ENCODE results near the gene STARD9. TPM values are rescaled to one million over a fixed set of nuclear protein-coding genes. Genes with fewer than 3 reads are reported as not detected.

STARD9 gene
- total RNA-seq, 1 experiment from 2014 or later: 5.0 TPM

DNA sequence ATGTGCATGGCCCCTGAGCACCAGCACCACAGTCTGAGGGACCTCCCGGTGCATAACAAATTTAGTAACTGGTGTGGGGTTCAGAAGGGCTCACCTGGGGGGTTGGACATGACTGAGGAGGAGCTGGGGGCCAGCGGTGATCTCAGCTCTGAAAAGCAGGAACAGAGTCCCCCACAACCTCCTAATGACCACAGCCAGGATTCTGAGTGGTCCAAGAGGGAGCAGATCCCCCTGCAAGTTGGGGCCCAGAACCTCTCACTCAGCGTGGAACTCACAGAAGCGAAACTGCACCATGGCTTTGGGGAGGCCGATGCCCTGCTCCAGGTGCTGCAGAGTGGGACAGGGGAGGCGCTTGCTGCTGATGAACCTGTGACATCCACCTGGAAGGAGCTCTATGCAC, 118.5 kb downstream of the STARD9 start:
- no peak overlapping the region for H3K27ac ChIP-seq (ENCODE audit: low read depth, low read length)
- no peaks in the 10 kb centered on the region for H3K27me3 ChIP-seq (ENCODE audit: insufficient read depth, low read length)
- BruUV-seq (replicated peaks): no TSS peak
- intact Hi-C loops (cut with micrococcal nuclease): no loop called here
- no peaks in the 10 kb centered on the region for H3K79me2 ChIP-seq (ENCODE audit: insufficient read depth, low read length)
- CTCF ChIA-PET: no interaction called here
- no peaks in the 10 kb centered on the region; a peak in 1 of 4 replicates for H3K36me3 ChIP-seq (ENCODE audit: control insufficient read depth in 1 of 2, insufficient read depth in 2 of 2, low read length in 2 of 2)
- H3K4me2 ChIP-seq (ENCODE audit: low read length): no peak overlapping the region
- ATAC-seq: no peak
- RAD21 ChIA-PET (ENCODE audit: low non-redundant PET in 1 of 2, low total read pairs in 2 of 2, uncharacterized antibody in 2 of 2, unreplicated experiment in 2 of 2): no interaction called here
- no peak for DNase-seq (ENCODE audit: low read depth, low spot score)
- TF ChIP-seq ZFX (IDR thresholded peaks at IDR 0.05) (no peak), SIN3A (IDR thresholded peaks at IDR 0.05; ENCODE audit: low read depth) (no peak), CBX3 (IDR thresholded peaks at IDR 0.05; ENCODE audit: low read depth) (no peak), EZH2phosphoT487 (IDR thresholded peaks at IDR 0.05; ENCODE audit: borderline replicate concordance) (no peak), FOSL1 (IDR thresholded peaks at IDR 0.05; ENCODE audit: low read depth) (no peak), EZH2 (IDR thresholded peaks at IDR 0.05) (no peak), EGR1 (IDR thresholded peaks at IDR 0.05; ENCODE audit: low read depth) (no peak), POLR2A (IDR thresholded peaks at IDR 0.05; ENCODE audit: borderline replicate concordance, extremely low read depth, insufficient read depth, insufficient read length) (no peak)
- TF ChIP-seq, protein P1, sequence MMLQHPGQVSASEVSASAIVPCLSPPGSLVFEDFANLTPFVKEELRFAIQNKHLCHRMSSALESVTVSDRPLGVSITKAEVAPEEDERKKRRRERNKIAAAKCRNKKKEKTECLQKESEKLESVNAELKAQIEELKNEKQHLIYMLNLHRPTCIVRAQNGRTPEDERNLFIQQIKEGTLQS (IDR thresholded peaks at IDR 0.05): no peak
- TF ChIP-seq, protein P2, sequence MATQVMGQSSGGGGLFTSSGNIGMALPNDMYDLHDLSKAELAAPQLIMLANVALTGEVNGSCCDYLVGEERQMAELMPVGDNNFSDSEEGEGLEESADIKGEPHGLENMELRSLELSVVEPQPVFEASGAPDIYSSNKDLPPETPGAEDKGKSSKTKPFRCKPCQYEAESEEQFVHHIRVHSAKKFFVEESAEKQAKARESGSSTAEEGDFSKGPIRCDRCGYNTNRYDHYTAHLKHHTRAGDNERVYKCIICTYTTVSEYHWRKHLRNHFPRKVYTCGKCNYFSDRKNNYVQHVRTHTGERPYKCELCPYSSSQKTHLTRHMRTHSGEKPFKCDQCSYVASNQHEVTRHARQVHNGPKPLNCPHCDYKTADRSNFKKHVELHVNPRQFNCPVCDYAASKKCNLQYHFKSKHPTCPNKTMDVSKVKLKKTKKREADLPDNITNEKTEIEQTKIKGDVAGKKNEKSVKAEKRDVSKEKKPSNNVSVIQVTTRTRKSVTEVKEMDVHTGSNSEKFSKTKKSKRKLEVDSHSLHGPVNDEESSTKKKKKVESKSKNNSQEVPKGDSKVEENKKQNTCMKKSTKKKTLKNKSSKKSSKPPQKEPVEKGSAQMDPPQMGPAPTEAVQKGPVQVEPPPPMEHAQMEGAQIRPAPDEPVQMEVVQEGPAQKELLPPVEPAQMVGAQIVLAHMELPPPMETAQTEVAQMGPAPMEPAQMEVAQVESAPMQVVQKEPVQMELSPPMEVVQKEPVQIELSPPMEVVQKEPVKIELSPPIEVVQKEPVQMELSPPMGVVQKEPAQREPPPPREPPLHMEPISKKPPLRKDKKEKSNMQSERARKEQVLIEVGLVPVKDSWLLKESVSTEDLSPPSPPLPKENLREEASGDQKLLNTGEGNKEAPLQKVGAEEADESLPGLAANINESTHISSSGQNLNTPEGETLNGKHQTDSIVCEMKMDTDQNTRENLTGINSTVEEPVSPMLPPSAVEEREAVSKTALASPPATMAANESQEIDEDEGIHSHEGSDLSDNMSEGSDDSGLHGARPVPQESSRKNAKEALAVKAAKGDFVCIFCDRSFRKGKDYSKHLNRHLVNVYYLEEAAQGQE (IDR thresholded peaks at IDR 0.05; ENCODE audit: low read depth): no peak
- TF ChIP-seq, protein P3, sequence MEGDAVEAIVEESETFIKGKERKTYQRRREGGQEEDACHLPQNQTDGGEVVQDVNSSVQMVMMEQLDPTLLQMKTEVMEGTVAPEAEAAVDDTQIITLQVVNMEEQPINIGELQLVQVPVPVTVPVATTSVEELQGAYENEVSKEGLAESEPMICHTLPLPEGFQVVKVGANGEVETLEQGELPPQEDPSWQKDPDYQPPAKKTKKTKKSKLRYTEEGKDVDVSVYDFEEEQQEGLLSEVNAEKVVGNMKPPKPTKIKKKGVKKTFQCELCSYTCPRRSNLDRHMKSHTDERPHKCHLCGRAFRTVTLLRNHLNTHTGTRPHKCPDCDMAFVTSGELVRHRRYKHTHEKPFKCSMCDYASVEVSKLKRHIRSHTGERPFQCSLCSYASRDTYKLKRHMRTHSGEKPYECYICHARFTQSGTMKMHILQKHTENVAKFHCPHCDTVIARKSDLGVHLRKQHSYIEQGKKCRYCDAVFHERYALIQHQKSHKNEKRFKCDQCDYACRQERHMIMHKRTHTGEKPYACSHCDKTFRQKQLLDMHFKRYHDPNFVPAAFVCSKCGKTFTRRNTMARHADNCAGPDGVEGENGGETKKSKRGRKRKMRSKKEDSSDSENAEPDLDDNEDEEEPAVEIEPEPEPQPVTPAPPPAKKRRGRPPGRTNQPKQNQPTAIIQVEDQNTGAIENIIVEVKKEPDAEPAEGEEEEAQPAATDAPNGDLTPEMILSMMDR (IDR thresholded peaks at IDR 0.05 in 2 of 3, conservative IDR thresholded peaks at IDR 0.05 in 1 of 3; ENCODE audit: borderline replicate concordance in 1 of 3, insufficient read depth in 1 of 3, low read depth in 2 of 3, low read length in 2 of 3): no peak
- H2AFZ ChIP-seq (ENCODE audit: low read depth, low read length, poor library complexity, severe bottlenecking): no peak overlapping the region
- no peaks in the 10 kb centered on the region for H4K20me1 ChIP-seq (ENCODE audit: insufficient read depth)
- POLR2A ChIA-PET: no interaction called here
- no peaks in the 10 kb centered on the region for H3K9me2 ChIP-seq (ENCODE audit: insufficient read depth)
- H3K4me3 ChIP-seq (replicated peaks in 1 of 2; ENCODE audit: low read depth in 1 of 2, low read length in 2 of 2): no peak overlapping the region
- no peaks in the 10 kb centered on the region for H3K9me3 ChIP-seq (ENCODE audit: control insufficient read depth in 1 of 2, insufficient read depth in 1 of 2, low read depth in 1 of 2, low read length in 2 of 2)
- H3K4me1 ChIP-seq (ENCODE audit: control insufficient read depth in 1 of 2, insufficient read depth in 2 of 2, low read length in 2 of 2): no peaks in the 10 kb centered on the region
- no peak overlapping the region for H3K9ac ChIP-seq (ENCODE audit: low read length)
